Ovary (tissue), 3 donors: ENCODE results near the gene CNKSR3.

Experiments used
- EP300 ChIP-seq: sonication (generic); formaldehyde crosslinking; IDR thresholded peaks from one replicate; pipeline ENCODE4 v1.6.1; 2017; ENCODE audit warnings: antibody characterized with exemption
- POLR2A ChIP-seq: fragments of 450-650 bp; IDR thresholded peaks from one replicate; pipeline ENCODE4 v1.6.1; 2017; ENCODE audit warnings: antibody characterized with exemption, mild to moderate bottlenecking, moderate library complexity
- TF ChIP-seq, protein P1 (sequence below), 3 donors: fragments of 450-650 bp in 2 of 3; fragments of 200-600 bp in 1 of 3; IDR thresholded peaks; one replicate each; pipeline versions ENCODE4 v1.5.1 to v1.8.0; 2016 to 2022; ENCODE audit warnings: antibody characterized with exemption in 3 of 3, mild to moderate bottlenecking in 1 of 3
- donor health status: DM: no; HTN: no; CAD: no.

DNA sequence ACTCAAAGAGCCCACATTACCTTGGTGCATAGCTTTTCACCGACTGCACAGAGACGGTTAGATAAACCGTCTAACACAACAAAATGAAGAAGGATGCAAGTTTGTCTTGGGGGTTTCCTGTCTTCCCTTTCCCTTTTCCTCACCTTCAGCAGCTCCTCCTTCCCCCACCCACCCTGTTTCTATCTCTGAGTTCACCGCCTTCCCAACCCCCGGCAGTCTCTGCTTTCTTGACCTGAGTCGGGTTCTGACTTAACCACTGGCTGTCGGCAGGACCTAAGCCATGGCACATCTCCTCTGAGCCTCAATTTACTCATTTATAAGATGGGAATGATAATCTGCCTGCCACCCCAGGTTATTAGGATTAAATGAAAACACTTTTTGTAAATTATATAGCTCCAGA lies 25.8 kb upstream of the CNKSR3 start:
- TF ChIP-seq EP300 (no peak), POLR2A (no peak)
- TF ChIP-seq, protein P1, sequence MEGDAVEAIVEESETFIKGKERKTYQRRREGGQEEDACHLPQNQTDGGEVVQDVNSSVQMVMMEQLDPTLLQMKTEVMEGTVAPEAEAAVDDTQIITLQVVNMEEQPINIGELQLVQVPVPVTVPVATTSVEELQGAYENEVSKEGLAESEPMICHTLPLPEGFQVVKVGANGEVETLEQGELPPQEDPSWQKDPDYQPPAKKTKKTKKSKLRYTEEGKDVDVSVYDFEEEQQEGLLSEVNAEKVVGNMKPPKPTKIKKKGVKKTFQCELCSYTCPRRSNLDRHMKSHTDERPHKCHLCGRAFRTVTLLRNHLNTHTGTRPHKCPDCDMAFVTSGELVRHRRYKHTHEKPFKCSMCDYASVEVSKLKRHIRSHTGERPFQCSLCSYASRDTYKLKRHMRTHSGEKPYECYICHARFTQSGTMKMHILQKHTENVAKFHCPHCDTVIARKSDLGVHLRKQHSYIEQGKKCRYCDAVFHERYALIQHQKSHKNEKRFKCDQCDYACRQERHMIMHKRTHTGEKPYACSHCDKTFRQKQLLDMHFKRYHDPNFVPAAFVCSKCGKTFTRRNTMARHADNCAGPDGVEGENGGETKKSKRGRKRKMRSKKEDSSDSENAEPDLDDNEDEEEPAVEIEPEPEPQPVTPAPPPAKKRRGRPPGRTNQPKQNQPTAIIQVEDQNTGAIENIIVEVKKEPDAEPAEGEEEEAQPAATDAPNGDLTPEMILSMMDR (IDR thresholded peaks at IDR 0.05): no peak
